CD4-positive, alpha-beta T cell treated with Interferon gamma for 1 hour (primary cell): ENCODE measurements around the gene NPRL2.
A peak's percentile ranks its signal among the peaks of the same experiment; 100 is the strongest.
"Not testable (repeated sequence)": the region's sequence is repeated elsewhere in the genome, so short reads cannot be mapped to it uniquely, and the experiment has no call there.

Source experiments
- DNase-seq: peaks from one replicate; pipeline ENCODE4 v3.0.0-alpha.2; 2020

The NPRL2 gene

DNA sequence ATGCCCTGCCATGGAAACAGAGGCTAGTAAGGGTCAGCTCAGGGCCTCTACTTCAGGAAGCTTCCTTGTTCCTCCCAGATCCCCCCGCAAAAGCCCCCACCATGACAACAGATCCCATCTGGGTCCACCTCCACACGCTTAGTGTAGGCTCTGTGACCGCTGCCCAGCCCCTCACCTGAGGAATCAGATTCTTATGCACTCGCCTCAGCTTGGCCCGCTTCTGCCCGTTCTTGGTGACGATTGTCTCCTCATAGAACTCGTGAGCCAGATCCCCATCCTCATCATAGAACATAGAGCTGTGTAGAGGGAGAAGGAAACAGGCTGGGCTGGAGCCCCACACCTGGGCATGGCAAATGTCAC, 24.4 kb downstream of the NPRL2 start:
- no peak for DNase-seq

DNA sequence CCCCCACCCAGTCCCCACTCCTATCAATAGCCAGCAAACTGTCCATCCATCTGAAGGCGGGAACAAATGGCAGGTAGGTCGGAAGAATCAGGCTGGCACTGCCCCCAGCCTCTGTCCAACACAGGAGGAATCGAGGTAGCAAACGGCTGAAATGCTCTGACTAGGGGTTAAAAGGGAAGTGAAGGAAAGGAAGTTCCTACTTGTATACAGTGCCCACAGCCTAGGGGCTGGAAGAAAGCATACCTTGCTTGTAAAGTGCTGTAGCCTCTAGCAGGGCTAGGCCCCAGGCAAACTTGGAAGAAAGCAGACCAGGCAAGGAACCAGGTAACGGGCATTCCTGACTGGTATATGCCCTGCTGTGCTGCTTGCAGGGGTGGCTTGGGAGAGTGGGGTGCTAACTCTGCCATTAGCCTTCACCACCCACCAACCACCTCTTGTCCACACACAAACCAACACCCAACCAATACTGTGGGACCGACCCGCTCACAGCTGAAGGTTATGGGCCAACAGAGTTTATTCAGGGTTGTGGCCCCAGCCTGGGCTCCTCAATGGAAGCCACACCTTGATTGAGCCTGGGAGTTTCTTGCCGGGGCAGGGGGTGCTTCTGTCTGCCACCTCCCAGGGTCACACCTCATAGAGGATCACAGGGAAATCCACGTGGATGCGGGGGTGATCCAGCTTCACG, 24.9 kb downstream of the NPRL2 start:
- no peak for DNase-seq

DNA sequence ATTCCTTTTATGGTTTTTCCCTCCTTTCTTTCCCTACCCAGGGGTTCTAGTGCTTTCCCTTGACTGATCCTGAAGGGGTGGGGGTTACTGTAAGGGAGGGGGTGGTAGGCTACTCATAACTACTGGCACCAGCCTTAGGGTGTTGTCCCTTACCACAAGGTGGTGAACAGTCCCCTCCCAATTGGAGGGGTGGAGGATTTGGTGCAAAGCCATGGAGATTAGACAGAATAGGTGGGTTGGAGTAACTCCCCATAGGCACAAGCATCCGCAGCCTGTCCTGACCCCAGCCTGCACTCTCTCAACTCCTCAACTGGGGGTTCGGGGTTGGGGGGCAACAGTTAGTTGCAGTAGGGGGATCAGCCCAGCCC, 25.5 kb downstream of the NPRL2 start:
- no peak for DNase-seq

DNA sequence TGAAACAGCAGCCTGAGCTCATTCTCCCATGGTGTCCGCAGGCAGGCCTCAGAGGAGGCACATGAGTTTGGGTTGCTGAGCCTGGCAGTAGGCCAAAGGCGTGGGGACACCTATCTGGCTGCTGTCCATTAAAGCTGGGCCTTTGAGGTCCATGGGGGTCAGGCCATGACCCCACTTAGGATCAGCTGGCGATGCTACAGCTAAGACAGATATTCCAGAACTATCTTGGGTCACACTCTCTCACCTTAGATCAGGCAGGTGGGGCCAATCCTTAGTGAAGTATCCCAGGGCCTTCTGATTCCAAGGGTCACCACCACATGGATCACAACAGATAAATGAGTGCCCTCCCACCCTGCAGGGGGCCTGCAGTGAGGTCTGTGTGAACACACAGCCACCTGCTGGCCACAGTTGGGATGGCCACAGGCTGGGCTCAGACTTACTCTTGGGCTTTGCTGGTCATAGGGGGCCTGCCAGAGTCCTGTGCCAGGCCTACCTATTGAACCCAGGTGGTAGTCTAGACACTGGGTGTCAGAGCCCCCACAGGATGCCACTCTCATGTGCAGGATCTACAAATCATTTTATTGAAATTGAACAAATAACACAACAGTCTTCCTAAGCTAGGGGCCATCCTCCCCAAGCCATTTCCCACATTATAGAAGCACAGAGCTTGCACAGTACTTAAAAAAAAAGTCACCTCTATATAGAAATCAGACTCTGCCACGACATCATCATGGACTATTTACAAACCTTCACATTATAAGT, 26.0 kb downstream of the NPRL2 start:
- peak; percentile 53 for DNase-seq

DNA sequence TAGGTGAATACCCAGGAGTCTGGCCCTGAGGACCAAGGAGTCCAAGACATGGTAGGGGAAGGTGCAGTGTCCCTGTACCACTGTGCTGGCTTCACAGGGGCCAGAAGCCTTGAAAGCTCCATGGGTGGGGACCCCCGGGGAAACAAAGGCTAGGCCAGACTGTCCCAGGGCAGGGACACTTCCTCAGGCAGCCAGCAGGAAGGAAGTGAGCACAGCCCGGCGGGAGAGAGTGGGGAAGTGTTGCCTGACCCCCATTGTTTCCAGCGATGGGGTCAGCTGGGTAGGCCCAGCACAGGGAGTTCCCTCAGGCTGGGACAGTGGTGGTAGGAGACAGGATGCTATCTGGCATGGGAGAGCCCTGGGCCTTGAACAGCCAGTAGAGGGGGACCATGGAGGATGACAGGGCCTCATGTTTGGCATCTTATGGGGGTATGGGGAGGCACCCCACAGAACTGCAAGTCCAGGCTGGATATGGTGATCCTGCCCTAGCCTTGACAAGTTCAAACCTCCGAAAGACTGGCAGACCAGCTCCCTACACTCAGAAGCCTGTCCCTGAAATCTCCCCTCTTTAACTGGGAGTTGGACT, 26.9 kb downstream of the NPRL2 start:
- DNase-seq: no peak

DNA sequence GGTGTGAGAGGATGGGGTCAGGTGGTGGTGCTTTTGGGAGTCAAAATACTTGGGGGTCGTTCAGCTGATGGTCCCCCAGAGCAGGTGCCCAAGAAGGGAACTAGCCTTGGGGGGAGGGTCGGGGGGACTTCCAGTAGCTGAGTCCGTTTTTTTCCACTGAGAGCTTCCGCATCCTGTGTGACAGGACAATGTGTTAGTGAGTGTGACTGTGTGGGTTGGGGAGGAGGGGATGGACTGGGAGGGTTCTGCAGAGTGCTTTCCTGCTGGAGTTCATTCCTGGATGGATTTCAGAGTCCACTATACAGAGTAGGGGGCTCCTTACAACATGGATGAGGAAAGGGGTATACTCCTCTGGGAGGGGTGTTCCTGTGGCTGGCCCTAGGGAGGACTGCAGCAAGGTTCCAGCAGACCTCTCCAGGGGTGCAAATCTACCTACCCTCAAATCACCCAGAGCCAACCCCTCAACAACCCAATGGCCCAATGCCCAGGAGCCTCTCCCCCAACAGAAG, 27.4 kb downstream of the NPRL2 start:
- no peak for DNase-seq

DNA sequence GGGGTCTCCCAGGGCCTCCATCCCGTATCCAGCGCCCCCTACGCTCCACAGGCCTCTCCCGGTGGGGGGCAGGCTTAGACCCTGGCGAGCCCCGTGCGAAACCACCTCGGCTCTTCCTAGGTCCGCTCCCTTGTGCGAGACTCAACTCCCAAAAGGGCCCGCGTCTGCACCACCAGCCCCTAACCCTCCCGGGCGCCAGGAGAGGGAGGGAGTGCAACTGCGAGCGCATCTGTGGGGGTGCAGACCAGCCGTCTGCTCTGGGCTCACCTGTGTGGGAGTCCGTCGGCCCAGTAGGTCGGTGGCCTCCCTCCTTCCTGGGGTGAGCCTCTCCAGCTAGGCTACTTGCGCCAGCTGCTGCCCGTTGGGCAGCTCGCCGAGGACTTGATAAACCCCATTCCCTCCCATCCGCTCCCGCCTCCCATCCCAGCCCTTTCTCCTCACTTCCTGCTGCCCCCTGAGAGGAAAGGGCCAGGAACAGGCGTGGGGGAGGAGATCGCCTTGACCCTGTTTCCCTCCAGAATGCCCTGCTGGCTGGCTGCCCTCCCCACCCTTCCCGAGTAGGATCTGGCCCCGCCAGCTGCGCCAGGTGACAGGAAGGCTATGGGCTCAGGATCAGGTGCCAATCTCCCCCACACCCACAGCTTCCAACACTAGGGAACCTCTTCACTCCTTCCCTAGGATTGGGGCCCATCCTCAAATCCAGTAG, 28.0 kb downstream of the NPRL2 start, which contains the start of gene HYAL2:
TSS of gene HYAL2 (minus strand) at position 360 of the 706 bp plus-strand sequence. CDS start 2,256 bp downstream, outside the sequence.
- no peak for DNase-seq

DNA sequence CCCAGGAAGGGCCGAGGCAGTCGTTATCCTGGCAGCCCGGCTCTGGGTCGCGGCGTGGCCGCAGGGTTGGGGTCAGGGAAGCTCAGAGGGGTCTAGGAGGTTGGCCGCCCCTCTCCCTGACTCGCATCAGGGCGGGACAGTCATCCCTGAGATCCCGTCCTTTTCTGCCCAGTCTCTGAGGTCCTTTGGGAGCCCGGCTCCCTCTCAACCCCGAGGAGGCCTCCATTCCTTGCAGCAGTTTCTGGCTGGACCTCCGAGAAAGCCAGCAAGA, 28.5 kb downstream of the NPRL2 start:
- no peak for DNase-seq

DNA sequence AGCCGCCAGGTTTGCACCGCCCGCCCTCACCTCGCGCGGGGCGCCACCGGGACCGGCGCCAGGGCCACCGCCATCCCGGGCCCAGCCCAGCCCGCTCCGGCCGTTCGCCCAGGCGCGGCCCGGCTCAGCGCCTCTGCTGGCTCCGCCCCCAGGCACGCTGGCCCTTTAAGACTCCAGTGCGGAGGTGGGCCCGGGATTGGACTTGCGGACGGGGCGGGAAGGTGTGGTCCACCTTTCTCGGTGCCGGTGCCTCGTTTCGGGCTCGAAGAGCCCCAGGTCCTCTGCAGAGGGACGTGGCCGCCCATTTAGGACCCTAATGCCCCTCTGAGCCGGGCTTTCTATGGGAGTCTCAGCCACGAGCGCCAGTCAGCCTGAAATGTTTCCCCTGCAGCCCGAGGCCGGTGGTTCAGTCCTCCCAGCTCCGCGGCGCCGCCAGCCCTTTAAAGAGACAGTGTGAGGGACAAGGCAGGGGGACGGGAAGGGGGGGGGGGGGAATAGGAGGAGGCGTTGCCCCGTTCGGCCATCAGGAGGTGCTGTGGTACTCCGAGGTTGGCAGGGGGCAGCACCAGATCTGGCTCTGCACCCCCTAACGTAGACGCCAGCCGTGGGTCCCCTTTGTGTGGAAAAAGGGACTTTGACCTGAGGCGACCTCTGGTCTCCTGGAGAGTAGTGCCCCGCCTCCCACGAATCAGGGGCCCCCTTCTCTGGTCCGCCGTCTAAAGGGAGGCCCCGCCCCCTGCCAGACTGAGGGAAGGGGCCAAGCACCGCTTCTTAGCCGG, 29.1 kb downstream of the NPRL2 start:
- DNase-seq: peak; percentile 81

DNA sequence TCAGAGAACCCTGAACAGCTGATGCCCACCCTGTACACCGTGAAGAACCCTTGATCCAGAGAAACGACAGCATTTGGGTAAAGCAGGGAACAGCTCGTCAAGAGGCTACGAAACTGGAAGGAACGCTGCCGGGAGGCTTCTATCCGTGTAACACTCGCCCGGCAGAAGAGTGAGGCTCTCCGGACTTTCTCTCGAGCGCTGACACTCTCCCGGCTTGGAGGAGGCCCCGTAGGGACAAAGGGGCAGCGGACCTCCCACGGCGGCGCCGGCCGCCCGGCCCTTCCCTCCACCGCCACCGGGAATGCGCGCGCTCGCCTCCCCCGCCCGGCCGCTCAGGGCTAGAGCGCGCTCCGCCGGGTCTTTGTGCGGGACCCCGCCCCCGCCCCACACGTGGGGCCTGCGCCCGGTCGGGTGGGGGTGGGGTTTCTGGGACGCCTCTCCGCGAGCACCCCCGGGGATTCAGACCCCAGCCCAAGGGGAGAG, 29.7 kb downstream of the NPRL2 start:
- DNase-seq: no peak

DNA sequence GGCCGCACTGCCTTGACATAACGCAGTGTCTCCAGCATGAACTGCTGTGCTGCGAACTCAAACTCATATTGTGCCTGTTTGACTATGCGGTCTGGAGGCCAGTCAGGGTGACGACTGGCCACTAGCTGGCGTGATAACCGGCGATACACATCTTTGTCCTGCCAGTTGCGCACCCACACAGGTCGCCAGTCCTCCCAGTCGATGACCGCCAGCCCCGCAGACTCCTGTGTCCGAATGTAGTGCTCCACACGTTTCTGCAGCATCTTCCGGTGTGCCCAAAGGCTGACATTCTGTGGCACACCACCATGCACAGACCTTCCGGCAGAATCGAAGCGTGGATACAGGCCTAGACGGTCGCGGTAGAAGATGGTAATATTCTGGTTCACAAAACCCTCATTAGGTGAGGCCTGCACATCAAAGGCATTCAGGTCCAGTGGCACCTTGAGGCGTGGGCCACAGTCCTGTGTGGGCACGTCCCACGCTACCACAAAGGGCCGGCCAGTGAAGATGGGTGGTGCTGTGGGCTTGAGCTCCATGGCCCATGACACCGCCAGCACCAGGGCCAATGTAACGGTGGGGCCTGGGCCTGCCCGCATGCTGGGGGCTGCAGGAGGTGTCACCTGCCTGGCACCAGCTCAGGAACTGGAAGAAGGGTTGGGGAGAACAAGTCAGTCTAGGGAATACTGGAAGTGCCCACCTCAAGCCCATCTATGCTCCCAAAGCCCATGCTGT, 30.5 kb downstream of the NPRL2 start:
- no peak for DNase-seq

DNA sequence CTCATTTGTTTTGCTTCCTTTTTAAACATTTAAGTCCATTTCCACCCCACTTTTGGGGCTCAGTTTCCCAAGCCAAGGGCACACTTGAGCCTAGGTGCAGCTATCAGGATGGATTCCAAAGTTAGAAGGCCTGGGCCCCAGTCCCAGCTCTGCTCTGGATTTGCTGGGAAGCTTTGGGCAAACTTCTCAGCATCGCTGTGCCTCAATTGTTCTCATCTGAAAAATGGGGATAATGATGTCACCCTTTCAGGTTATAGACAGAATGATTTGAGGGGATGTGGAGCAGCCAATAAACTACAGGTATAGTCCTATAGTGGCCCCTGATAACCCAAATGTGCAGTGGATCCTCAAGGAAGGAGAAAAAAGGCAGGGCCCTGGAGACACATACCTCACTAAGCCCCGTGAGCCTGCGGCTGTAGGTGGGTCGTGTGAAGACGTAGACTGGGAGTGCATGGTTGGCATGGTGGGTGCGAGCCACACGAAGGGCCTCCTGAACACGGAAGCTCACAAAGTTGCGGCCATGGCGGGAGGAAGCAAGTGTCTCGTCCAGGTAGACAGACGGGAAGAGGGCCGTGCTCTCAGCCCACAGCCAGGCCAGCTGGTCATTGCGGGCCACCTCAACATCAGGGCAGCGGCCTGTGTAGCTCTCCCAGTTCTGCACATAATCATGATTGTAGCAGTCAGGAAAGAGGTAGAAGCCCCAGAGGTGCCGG, 31.2 kb downstream of the NPRL2 start:
- DNase-seq: no peak

DNA sequence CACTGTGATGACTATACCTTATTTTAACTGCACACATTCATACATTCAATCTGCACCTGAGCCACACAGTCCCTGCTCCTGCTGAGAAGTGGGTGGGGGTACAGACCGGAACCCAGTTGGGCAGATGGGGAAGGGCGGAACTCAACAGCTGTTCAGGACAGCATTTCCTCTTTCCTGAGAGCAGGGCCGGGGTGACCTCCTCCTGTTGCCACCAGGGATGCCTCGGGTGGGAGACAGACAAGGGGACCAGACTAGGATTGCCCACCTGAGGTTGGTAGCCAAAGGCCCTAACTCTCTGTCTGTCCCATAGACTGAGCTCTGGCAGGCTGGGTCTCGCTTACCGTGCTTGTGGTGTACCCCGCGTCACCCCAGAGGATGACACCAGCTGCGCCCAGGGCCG, 32.0 kb downstream of the NPRL2 start:
- peak; percentile 24 for DNase-seq

DNA sequence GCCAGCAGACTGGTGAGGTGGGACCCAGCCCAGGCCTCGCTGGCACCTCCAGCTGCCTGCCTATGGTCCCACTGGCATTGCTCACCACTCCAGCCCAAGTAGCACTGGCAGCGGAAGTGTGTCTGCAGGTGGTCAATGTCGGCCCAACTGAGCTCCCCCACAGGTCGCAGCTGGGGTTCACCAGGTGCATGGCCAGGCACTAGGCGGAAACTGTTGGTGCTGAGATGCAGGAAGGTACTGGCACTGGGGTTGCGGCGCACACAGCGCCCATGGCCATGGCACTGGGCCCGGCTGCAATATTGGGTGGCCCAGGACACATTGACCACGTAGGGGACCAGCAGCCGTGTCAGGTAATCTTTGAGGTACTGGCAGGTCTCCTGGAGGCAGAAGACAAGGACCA, 32.4 kb downstream of the NPRL2 start:
- DNase-seq: no peak

DNA sequence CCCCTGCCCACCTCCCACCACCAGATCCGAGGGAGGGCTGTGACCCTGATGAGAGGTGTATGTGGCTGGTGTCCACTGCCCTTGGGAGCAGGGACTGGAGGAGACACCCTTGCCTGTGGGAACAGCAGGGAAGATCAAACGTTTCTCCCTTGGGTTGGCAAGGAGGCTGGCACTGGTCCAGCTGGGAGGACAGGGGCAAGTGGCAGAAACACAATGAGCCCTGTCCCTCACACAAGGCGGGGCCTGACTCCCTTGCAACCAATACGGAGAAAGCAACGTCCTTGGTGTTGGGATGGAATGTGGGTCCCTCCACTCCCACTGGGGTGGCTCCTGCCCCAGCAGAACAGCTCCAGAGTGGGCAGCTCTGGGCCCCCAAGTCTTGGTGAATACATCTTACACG, 33.3 kb downstream of the NPRL2 start:
- no peak for DNase-seq

DNA sequence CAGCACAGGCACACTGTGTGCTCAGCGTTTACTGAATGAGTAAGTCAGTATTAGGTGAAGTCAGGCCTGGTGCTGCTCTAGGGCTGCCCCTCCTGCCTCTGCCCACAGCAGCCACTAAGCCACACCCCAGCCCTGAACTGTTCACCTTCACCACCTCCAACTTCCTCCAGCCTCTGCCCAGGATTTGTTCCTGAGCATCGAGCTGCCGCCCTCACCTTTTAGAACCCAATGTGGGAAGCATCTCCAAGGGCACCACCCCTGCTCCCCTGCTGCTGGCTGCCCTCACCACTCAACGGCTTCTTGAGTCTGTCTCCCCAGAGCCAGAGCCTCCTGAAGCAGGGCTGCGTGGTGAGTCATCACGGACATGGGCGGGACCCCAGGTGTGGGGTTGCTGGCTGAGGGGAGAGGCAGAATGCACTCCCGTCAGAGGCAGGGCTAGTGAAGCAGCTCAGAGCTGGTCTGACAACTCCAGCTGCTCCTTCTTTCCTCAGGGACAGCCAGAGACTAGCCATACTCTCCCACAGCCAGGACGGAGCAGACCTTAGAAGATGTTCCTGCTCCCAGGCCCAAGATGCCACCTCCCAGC, 33.8 kb downstream of the NPRL2 start:
- peak; percentile 59 for DNase-seq

DNA sequence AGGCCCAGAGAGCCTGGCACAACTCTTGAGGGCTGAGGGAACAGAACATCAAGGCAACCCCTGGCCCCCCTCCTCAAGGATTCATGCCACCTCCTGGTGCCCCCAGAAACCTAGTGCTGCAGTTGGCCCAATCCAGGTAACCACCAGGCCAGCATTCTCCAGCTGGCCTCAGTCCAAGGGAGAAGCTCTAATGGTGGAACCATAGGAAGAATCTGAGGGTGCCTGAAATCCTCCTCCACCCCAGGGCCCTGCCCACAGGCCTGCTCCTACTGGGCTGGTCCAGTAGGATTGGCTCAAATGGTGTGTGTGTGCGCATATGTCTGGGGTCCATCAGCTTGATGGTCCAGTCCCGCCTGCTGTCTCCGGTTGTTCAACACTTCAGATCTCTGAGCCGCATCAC, 35.8 kb downstream of the NPRL2 start:
- DNase-seq: no peak

DNA sequence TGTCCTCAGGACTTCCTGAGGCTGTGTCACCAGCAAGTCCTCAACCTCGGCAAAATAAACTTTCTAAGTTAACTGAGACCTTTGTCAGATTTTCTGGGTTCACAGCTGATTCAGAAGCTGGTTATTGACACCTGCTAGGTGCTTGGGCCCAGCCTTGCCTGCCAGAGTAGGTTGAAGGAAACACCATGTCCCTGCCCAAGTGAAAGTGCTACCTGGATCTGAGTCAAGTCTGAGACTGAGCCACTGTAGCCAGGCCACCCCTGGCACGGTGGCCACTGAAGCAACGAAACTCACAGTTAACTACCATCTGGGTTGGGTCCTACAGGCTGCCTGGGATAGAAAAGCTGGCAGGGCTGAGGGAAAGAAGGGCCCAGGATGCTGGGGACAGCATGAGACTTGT, 36.2 kb downstream of the NPRL2 start:
- no peak for DNase-seq

DNA sequence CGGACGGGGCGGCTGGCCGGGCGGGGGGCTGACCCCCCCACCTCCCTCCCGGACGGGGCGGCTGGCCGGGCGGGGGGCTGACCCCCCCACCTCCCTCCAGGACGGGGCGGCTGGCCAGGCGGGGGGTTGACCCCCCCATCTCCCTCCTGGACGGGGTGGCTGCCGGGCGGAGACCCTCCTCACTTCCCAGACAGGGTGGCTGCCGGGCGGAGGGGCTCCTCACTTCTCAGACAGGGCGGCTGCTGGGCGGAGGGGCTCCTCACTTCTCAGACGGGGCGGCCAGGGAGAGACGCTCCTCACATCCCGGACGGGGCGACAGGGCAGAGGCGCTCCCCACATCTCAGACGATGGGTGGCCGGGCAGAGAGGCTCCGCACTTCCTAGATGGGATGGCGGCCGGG, 38.5 kb downstream of the NPRL2 start:
- DNase-seq: not testable (repeated sequence)

DNA sequence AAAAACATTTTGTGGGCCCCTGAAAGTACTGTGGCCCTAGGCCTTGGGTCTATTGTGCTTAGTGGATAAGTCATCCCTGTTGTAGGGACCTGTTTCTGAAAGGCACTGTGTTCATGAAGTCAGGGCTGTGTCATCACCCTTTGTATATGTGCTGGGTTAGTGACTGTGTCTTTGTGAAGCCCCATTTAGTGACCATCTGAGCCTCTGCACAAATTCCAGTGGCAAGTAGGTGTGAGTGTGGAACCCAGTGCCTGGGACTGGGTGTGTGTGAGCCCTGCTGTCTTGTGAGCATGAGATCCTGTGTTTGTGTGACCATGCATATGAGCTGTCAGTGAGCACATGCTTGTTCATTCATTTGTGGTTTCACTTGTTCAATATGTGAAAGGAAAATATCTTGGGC, 46.0 kb downstream of the NPRL2 start:
- DNase-seq: no peak
